Stimulated activated CD4-positive, alpha-beta T cell treated with anti-CD3 and anti-CD28 coated beads, Interleukin-2, amount 100 ng/mL, for 4 hours (primary cell): ENCODE measurements around the gene CACNA2D3.

Source experiments
- DNase-seq: peaks from one replicate; pipeline ENCODE4 v3.0.0-alpha.2; 2020; ENCODE audit warnings: low read depth

The CACNA2D3 gene

GRCh38 chr3:54341811-54342210, 219.5 kb downstream of the CACNA2D3 start:
- no peak for DNase-seq

- DNase-seq: no peak
These were observed 220.3 kb downstream of the CACNA2D3 start for GRCh38 chr3:54342676-54343075.

GRCh38 chr3:54343495-54343894, 221.1 kb downstream of the CACNA2D3 start:
- no peak for DNase-seq

- DNase-seq: no peak
These were observed 222.4 kb downstream of the CACNA2D3 start for GRCh38 chr3:54344601-54345231.

GRCh38 chr3:54345847-54346375, 223.6 kb downstream of the CACNA2D3 start:
- DNase-seq: no peak

- no peak for DNase-seq
These were observed 224.7 kb downstream of the CACNA2D3 start for GRCh38 chr3:54347060-54347459.

GRCh38 chr3:54347933-54348332, 225.6 kb downstream of the CACNA2D3 start:
- DNase-seq: no peak

- DNase-seq: no peak
These were observed 226.9 kb downstream of the CACNA2D3 start for GRCh38 chr3:54349231-54349652.

- DNase-seq: no peak
These were observed 227.3 kb downstream of the CACNA2D3 start for GRCh38 chr3:54349691-54350090.

GRCh38 chr3:54353546-54353945, 231.2 kb downstream of the CACNA2D3 start:
- DNase-seq: no peak

GRCh38 chr3:54353946-54354345, 231.6 kb downstream of the CACNA2D3 start:
- no peak for DNase-seq

GRCh38 chr3:54355800-54356199, 233.4 kb downstream of the CACNA2D3 start:
- DNase-seq: no peak

- no peak for DNase-seq
These were observed 234.1 kb downstream of the CACNA2D3 start for GRCh38 chr3:54356261-54357045.

- DNase-seq: no peak
These were observed 234.9 kb downstream of the CACNA2D3 start for GRCh38 chr3:54357301-54357700.

GRCh38 chr3:54358316-54358715, 236.0 kb downstream of the CACNA2D3 start:
- no peak for DNase-seq

GRCh38 chr3:54358969-54359694, 236.8 kb downstream of the CACNA2D3 start:
- no peak for DNase-seq

GRCh38 chr3:54360320-54360719, 238.0 kb downstream of the CACNA2D3 start:
- DNase-seq: no peak

- no peak for DNase-seq
These were observed 239.5 kb downstream of the CACNA2D3 start for GRCh38 chr3:54361746-54362283.

- DNase-seq: no peak
These were observed 243.8 kb downstream of the CACNA2D3 start for GRCh38 chr3:54366007-54366750.

- DNase-seq: no peak
These were observed 244.5 kb downstream of the CACNA2D3 start for GRCh38 chr3:54366839-54367238.

GRCh38 chr3:54372232-54372631, 249.9 kb downstream of the CACNA2D3 start:
- DNase-seq: no peak
